ENCODE data around the gene HLF.
"Not testable (repeated sequence)": the region's sequence is repeated elsewhere in the genome, so short reads cannot be mapped to it uniquely, and the experiment has no call there.

The HLF gene

DNA sequence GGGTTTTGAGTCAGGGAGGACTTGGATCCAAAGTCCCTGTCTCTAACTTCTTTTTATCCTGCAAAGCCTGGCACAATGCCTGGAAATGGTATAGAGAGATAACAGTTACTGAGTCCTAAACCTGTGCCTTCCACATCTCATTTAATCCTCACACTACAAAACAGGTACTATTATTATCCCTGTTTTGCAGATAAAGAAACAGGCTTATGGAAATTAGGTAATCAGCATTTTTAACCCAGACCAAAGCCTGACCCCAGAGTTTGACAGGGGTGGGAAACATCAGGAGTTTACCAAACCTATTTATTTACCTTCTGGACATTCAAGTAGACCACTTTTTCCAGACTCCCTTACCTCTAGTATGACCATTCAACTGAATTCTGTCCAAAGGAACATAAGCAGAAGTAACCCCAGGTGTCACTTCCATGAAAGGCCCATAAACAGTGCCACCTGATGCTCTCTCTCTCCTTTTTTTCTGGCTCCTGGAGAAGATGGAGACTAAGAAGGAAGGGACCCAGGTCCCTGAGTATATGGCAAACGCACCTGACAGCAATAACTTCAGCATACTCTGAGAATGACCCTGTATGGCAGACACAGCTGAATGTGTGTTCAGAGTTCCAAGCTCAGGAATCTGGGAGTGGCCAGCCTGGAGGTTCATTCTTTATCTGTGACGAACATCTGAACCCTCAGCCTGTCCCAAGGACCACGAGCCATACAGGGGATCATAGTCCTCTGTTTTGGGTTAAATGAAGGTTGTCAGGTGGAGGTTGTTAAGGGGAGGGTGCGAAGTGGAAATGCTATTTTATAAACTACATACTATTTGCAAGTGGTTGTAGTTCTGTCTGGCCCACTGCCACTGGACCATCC is 62.7 kb downstream of the HLF start:
- no peak for TF ChIP-seq POU2F2 (IDR thresholded peaks at IDR 0.05; ENCODE audit: low read depth, low read length)
- TF ChIP-seq PAX5 (IDR thresholded peaks at IDR 0.05; ENCODE audit: insufficient read depth, low read length, severe bottlenecking): no peak
- no peak for TF ChIP-seq TAF1 (IDR thresholded peaks at IDR 0.05; ENCODE audit: low read depth, low read length)
- no peak for TF ChIP-seq POLR2AphosphoS5 (IDR thresholded peaks at IDR 0.05; ENCODE audit: low read depth, low read length)
- TF ChIP-seq POLR2A (IDR thresholded peaks at IDR 0.05; ENCODE audit: low read depth, low read length): no peak
- no peak for TF ChIP-seq SPI1 (IDR thresholded peaks at IDR 0.05; ENCODE audit: low read depth, low read length)
- FAIRE-seq (no peak), DNase-seq (ENCODE audit: insufficient read length, low spot score) (no peak)

DNA sequence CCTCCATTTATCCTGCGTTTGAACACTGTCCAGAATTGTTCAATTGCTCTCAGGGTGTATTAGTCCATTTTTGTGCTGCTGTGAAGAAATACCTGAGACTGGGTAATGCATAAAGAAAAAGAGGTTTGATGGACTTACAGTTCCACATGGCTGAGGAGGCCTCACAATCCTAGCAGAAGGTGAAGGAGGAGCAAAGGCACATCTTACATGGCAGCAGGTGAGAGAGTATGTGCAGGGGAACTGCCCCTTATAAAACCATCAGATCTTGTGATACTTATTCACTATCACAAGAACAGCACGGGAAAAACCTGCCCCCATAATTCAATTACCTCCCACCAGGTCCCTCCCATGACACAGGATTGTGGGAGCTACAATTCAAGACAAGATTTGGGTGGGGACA is 63.8 kb downstream of the HLF start:
- DNase-seq (ENCODE audit: insufficient read length, low spot score); FAIRE-seq: not testable (repeated sequence)

DNA sequence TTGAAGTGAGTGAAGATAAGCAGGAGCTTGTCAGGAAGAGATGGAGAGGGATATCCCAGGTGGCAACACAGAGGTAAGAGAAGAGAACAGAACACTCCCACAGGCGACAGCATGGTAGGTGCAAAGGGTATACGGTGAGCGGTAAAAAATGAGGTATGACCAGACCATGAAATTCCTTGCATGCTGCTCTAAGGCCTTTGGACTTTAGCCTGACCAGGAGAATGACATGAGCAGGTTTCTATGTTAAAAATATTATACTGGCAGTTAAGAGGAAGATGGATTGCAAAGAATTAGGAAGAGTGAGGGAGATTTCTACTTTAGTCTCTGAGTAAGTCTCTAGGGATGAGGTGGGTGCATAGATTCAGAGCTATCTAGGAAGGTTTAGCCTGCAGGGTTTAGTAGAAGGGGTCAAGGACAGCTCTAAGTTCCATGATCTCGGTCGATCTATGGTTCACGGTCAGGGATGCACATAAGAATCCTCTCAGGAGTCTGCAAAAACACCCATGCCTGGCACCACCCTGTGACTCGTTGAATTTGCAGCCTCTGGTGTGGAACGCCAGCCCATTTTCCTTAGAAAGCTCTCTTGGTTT is 65.7 kb downstream of the HLF start:
- DNase-seq (ENCODE audit: insufficient read length, low spot score): no peak
- no peak for FAIRE-seq
- no peak for TF ChIP-seq POLR2AphosphoS5 (IDR thresholded peaks at IDR 0.05; ENCODE audit: low read depth, low read length)

DNA sequence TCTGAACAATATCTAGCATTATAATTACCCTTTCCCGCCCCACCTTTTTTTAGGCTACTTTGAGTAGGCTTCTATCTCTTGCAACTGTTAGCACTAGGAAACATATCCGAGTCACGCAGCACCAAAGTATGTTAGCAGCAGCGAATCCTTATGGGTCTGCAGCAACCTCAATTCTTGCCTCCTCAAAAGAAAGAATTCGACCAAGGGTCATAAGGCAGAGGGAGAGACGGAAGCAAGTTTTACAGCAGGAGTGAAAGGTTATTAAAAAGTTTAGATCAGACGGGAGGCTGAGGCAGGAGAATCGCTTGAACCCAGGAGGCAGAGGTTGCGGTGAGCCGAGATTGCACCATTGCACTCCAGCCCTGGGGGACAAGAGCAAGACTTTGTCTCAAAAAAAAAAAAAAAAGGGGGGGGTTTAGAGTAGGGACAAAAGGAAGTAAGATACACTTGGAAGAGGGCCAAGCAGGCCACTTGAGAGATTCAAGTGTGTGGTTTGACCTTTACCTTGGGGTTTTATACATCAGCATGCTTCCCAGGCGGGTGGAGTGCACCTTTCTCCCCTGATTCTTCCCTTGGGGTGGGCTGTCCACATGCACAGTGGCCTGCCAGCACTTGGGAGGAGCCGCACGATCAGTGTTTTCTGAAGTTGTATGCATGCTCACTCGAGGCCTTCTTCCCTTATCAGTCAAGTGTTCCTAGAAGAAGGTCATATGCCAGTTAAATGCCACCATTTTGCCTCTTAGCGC is 67.7 kb downstream of the HLF start:
- DNase-seq (ENCODE audit: insufficient read length, low spot score) (no peak), FAIRE-seq (no peak)
- TF ChIP-seq POLR2A (IDR thresholded peaks at IDR 0.05; ENCODE audit: low read depth, low read length): no peak
- TF ChIP-seq SPI1 (IDR thresholded peaks at IDR 0.05; ENCODE audit: low read depth, low read length): no peak
- TF ChIP-seq TAF1 (IDR thresholded peaks at IDR 0.05; ENCODE audit: low read depth, low read length): no peak
- no peak for TF ChIP-seq PAX5 (IDR thresholded peaks at IDR 0.05; ENCODE audit: insufficient read depth, low read length, severe bottlenecking)
- no peak for TF ChIP-seq POLR2AphosphoS5 (IDR thresholded peaks at IDR 0.05; ENCODE audit: low read depth, low read length)
- TF ChIP-seq POU2F2 (IDR thresholded peaks at IDR 0.05; ENCODE audit: low read depth, low read length): no peak

DNA sequence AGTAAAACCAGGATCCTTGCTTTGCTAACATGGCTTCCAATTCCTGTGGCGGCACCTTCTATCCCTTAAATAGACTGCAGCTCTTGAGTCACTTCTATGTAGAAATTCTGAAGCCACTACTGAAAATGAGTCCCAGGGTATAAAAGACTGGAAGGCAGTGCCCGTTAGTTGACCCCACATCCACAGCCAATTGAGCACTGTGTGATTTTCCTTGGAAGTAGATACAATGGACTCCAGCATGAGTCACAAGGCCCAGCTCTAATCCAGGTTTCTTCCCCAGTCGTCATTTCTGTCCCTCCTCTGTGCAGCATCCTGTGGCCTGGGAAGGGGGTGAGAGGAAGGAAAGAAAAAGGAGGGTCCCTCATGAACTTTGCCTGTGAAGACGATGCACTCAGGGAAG is 69.5 kb downstream of the HLF start:
- DNase-seq (ENCODE audit: insufficient read length, low spot score) (no peak), FAIRE-seq (no peak)
- TF ChIP-seq TAF1 (IDR thresholded peaks at IDR 0.05; ENCODE audit: low read depth, low read length) (no peak), POLR2A (IDR thresholded peaks at IDR 0.05; ENCODE audit: low read depth, low read length) (no peak), POLR2AphosphoS5 (IDR thresholded peaks at IDR 0.05; ENCODE audit: low read depth, low read length) (no peak), SPI1 (IDR thresholded peaks at IDR 0.05; ENCODE audit: low read depth, low read length) (no peak), POU2F2 (IDR thresholded peaks at IDR 0.05; ENCODE audit: low read depth, low read length) (no peak), PAX5 (IDR thresholded peaks at IDR 0.05; ENCODE audit: insufficient read depth, low read length, severe bottlenecking) (no peak)

DNA sequence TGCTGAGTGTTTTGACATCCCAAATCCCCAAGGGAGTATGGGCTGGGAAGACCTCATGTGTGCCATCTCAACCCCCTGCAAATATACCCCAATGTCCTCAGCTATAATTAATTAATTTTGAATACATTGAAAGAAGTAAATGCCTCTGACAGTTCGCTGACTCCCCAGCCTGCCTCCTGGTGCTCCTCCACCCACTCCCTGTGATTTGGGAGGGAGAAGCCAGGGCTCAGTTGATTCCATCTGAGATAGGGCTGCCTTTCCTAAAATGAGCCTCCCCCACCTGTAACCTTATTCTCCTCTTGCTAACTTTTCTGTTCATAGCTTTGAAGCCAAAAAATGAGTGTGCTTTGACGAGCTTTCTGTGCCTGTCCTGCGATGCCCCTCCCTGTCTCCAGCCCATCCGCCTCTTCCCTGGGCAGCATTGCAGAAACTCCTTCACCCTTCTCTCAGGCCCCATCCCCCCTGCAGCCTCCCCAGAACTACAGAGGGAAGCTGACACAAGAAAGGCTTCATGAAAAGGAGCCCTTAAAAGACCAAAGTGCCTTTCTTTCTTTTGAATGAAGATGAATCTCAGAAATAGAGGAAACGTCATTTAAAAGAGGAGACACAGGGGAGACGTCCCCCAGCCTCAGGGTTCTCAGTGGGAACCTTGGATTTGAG is 70.3 kb downstream of the HLF start:
- FAIRE-seq: no peak

DNA sequence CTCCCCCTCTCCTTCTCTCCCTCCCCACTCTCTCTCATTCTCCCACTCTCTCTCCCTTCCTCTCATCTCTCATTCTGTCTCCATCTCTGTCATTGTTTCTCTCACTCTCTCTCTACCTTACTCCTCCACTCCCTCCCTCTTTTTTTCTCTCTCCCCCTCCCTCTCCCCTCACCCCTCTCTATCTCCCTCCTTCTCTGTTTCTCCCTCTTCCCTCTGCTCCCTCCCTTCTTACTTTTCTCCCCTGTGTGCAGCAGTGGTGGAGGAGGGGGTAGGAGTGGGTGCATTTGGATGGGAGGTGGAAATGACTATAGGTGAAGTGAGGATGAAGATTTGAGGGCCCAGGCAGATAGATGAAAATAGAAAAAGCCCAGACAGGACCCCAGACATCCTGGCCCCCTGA is 70.9 kb downstream of the HLF start:
- no peak for FAIRE-seq

More for the DNA sequence above, 70.3 kb downstream of the HLF start:
- no peak for TF ChIP-seq SPI1 (IDR thresholded peaks at IDR 0.05; ENCODE audit: low read depth, low read length)
- no peak for TF ChIP-seq PAX5 (IDR thresholded peaks at IDR 0.05; ENCODE audit: insufficient read depth, low read length, severe bottlenecking)
- TF ChIP-seq POLR2AphosphoS5 (IDR thresholded peaks at IDR 0.05; ENCODE audit: low read depth, low read length): no peak
- TF ChIP-seq TAF1 (IDR thresholded peaks at IDR 0.05; ENCODE audit: low read depth, low read length): no peak
- no peak for TF ChIP-seq POLR2A (IDR thresholded peaks at IDR 0.05; ENCODE audit: low read depth, low read length)
- no peak for TF ChIP-seq POU2F2 (IDR thresholded peaks at IDR 0.05; ENCODE audit: low read depth, low read length)
- DNase-seq (ENCODE audit: insufficient read length, low spot score): no peak

DNA sequence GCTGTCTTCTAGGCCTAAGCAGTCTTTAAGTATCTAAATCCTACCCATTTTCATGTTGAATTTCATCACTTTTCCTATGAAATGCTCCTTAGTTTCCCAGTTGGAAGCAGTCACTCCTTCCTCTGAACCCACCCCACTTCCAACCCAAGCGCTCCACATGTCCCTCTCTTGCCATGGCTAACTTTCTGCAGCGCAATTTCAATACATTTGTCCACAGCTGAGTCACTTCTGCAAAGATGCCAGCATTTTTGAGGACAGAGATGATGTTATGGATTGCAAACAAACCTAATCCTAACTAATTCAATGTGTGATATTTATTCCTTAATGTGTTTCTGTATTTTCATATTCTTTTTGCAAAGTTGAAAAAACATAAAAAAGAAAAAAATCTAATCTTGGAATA is 71.7 kb downstream of the HLF start:
- DNase-seq (ENCODE audit: insufficient read length, low spot score) (no peak), FAIRE-seq (no peak)
- no peak for TF ChIP-seq SPI1 (IDR thresholded peaks at IDR 0.05; ENCODE audit: low read depth, low read length)
- TF ChIP-seq POU2F2 (IDR thresholded peaks at IDR 0.05; ENCODE audit: low read depth, low read length): no peak
- TF ChIP-seq TAF1 (IDR thresholded peaks at IDR 0.05; ENCODE audit: low read depth, low read length): no peak
- no peak for TF ChIP-seq PAX5 (IDR thresholded peaks at IDR 0.05; ENCODE audit: insufficient read depth, low read length, severe bottlenecking)
- no peak for TF ChIP-seq POLR2AphosphoS5 (IDR thresholded peaks at IDR 0.05; ENCODE audit: low read depth, low read length)
- no peak for TF ChIP-seq POLR2A (IDR thresholded peaks at IDR 0.05; ENCODE audit: low read depth, low read length)

More for the DNA sequence above, 70.9 kb downstream of the HLF start:
- TF ChIP-seq POLR2AphosphoS5 (IDR thresholded peaks at IDR 0.05; ENCODE audit: low read depth, low read length) (no peak), POU2F2 (IDR thresholded peaks at IDR 0.05; ENCODE audit: low read depth, low read length) (no peak), SPI1 (IDR thresholded peaks at IDR 0.05; ENCODE audit: low read depth, low read length) (no peak), PAX5 (IDR thresholded peaks at IDR 0.05; ENCODE audit: insufficient read depth, low read length, severe bottlenecking) (no peak), TAF1 (IDR thresholded peaks at IDR 0.05; ENCODE audit: low read depth, low read length) (no peak), POLR2A (IDR thresholded peaks at IDR 0.05; ENCODE audit: low read depth, low read length) (no peak)
- no peak for DNase-seq (ENCODE audit: insufficient read length, low spot score)

DNA sequence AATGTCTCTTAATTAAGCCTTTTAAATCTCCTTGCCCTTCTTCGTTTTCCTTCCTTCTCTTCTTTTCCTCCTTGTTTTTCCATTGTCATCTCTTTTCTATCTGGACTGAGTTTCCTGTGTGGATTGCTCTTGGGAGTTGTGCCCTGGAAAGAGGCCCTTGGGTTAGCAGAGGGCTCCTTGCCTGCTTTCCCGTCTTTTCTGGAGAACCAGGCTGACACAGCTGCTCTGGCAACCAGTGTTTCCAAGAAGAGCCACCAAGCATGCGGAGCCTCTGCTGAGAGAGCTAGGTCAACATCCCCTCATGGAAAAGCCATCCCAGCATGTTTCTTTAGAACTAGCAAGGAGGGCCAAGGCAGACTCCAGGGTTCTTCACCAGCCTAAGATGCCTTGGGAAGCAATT is 75.4 kb downstream of the HLF start:
- no peak for TF ChIP-seq POLR2AphosphoS5 (IDR thresholded peaks at IDR 0.05; ENCODE audit: low read depth, low read length)
- no peak for TF ChIP-seq POU2F2 (IDR thresholded peaks at IDR 0.05; ENCODE audit: low read depth, low read length)
- no peak for TF ChIP-seq POLR2A (IDR thresholded peaks at IDR 0.05; ENCODE audit: low read depth, low read length)
- no peak for TF ChIP-seq PAX5 (IDR thresholded peaks at IDR 0.05; ENCODE audit: insufficient read depth, low read length, severe bottlenecking)
- no peak for TF ChIP-seq SPI1 (IDR thresholded peaks at IDR 0.05; ENCODE audit: low read depth, low read length)
- no peak for TF ChIP-seq TAF1 (IDR thresholded peaks at IDR 0.05; ENCODE audit: low read depth, low read length)
- FAIRE-seq (no peak), DNase-seq (ENCODE audit: insufficient read length, low spot score) (no peak)
